ENCODE data around the gene HPN.
"Not testable (repeated sequence)": the region's sequence is repeated elsewhere in the genome, so short reads cannot be mapped to it uniquely, and the experiment has no call there.

The HPN gene

GRCh38 chr19:35009424-35010415 lies 31.8 kb upstream of the HPN start:
- TF ChIP-seq CTCF (conservative IDR thresholded peaks at IDR 0.05; ENCODE audit: control insufficient read depth, insufficient read depth, low read depth, low read length) = no peak
- no peak overlapping the region for H3K4me3 ChIP-seq (ENCODE audit: control insufficient read depth, low read depth, low read length)
- DNase-seq (ENCODE audit: low read depth) = no peak

GRCh38 chr19:35011091-35011689 lies 30.3 kb upstream of the HPN start:
- no peak for TF ChIP-seq CTCF (conservative IDR thresholded peaks at IDR 0.05; ENCODE audit: control insufficient read depth, insufficient read depth, low read depth, low read length)
- no peak overlapping the region for H3K4me3 ChIP-seq (ENCODE audit: control insufficient read depth, low read depth, low read length)
- DNase-seq (ENCODE audit: low read depth) = no peak

- no peak overlapping the region for H3K4me3 ChIP-seq (ENCODE audit: control insufficient read depth, low read depth, low read length)
- TF ChIP-seq CTCF (conservative IDR thresholded peaks at IDR 0.05; ENCODE audit: control insufficient read depth, insufficient read depth, low read depth, low read length) = no peak
- DNase-seq (ENCODE audit: low read depth) = no peak
Measured at GRCh38 chr19:35011737-35012682, 29.5 kb upstream of the HPN start.

GRCh38 chr19:35013041-35013819 lies 28.3 kb upstream of the HPN start:
- peak; percentile 61 for DNase-seq (ENCODE audit: low read depth)
- TF ChIP-seq CTCF (conservative IDR thresholded peaks at IDR 0.05; ENCODE audit: control insufficient read depth, insufficient read depth, low read depth, low read length) = peak; percentile 92
- no peak overlapping the region for H3K4me3 ChIP-seq (ENCODE audit: control insufficient read depth, low read depth, low read length)

- TF ChIP-seq CTCF (conservative IDR thresholded peaks at IDR 0.05; ENCODE audit: control insufficient read depth, insufficient read depth, low read depth, low read length) = no peak
- no peak overlapping the region for H3K4me3 ChIP-seq (ENCODE audit: control insufficient read depth, low read depth, low read length)
Measured at GRCh38 chr19:35013820-35014754, 27.4 kb upstream of the HPN start.

GRCh38 chr19:35014774-35015173 lies 26.7 kb upstream of the HPN start:
- not testable (repeated sequence) for DNase-seq (ENCODE audit: low read depth); H3K4me3 ChIP-seq (ENCODE audit: control insufficient read depth, low read depth, low read length)

More at GRCh38 chr19:35013820-35014754, 27.4 kb upstream of the HPN start:
- no peak for DNase-seq (ENCODE audit: low read depth)
